ENCODE results near the gene ESYT1.
"Not testable (repeated sequence)": the region's sequence is repeated elsewhere in the genome, so short reads cannot be mapped to it uniquely, and the experiment has no call there.

ESYT1 gene

DNA sequence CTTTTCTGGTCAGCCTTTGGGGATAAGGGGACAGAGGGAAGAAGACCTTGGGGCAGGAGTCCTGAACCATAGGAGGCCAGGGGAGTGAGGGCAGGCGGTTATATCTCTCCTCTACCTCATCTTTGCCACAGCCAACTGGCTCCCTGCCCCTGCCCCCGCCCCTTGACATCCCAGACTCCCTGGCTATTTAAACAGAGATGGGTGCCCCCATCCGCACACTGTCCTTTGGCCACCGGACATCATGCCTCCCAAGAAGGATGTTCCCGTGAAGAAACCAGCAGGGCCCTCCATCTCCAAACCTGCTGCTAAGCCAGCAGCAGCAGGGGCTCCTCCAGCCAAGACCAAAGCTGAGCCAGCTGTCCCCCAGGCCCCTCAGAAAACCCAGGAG lies 25.6 kb downstream of the ESYT1 start:
- TF ChIP-seq, protein P1, sequence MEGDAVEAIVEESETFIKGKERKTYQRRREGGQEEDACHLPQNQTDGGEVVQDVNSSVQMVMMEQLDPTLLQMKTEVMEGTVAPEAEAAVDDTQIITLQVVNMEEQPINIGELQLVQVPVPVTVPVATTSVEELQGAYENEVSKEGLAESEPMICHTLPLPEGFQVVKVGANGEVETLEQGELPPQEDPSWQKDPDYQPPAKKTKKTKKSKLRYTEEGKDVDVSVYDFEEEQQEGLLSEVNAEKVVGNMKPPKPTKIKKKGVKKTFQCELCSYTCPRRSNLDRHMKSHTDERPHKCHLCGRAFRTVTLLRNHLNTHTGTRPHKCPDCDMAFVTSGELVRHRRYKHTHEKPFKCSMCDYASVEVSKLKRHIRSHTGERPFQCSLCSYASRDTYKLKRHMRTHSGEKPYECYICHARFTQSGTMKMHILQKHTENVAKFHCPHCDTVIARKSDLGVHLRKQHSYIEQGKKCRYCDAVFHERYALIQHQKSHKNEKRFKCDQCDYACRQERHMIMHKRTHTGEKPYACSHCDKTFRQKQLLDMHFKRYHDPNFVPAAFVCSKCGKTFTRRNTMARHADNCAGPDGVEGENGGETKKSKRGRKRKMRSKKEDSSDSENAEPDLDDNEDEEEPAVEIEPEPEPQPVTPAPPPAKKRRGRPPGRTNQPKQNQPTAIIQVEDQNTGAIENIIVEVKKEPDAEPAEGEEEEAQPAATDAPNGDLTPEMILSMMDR (IDR thresholded peaks at IDR 0.05; ENCODE audit: borderline replicate concordance, control extremely low read depth, extremely low read depth, insufficient read depth, missing control alignments): no peak
- in situ Hi-C loops (cut with MboI; ENCODE audit: low sequenced_read_pairs, unreplicated experiment): no loop called here
- no peak for DNase-seq (ENCODE audit: low spot score)

DNA sequence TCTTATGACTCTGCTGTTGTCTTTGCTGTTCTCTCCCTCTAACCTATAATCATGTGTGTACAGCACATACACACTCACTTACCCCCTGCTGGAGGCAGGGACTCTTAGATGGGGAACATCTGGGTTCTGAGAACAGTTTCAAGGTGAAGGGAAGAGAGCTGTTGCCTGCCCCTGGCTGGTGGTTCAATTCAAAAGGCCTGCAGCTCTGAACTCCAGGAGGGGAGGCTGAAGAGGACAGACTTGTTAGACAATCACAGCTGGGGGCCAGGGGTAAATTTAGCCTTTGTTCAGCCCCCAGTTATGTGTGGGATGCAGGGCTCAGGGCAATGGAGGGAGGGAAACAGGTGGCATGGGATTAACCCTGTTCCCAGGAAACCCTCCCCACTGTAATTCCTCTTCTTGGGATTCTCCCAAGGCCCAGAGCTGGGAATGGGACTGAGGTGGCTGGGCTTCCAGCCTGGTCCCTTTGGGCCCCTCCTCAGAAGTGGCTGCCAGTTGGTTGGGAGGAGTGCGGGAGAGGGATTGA lies 26.2 kb downstream of the ESYT1 start:
- in situ Hi-C loops (cut with MboI; ENCODE audit: low sequenced_read_pairs, unreplicated experiment): no loop called here
- TF ChIP-seq, protein P1 (IDR thresholded peaks at IDR 0.05; ENCODE audit: borderline replicate concordance, control extremely low read depth, extremely low read depth, insufficient read depth, missing control alignments): no peak
- DNase-seq (ENCODE audit: low spot score): no peak

DNA sequence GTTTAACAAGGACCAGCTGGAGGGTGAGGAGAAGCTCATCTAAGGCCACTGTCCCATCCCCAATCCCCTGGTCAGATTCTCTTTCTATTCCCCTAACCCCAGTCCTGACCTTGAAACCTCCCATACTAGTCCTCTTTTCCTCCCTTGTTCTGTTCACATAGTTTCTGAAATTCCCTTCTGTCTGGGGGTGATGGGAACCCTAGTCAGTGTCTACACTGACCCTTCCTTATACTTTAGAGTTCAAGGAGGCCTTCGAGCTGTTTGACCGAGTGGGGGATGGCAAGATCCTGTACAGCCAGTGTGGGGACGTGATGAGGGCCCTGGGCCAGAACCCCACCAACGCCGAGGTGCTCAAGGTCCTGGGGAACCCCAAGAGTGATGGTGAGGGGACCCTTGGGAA lies 26.8 kb downstream of the ESYT1 start:
- TF ChIP-seq, protein P1 (IDR thresholded peaks at IDR 0.05; ENCODE audit: borderline replicate concordance, control extremely low read depth, extremely low read depth, insufficient read depth, missing control alignments): no peak
- no peak for DNase-seq (ENCODE audit: low spot score)
- in situ Hi-C loops (cut with MboI; ENCODE audit: low sequenced_read_pairs, unreplicated experiment): no loop called here

DNA sequence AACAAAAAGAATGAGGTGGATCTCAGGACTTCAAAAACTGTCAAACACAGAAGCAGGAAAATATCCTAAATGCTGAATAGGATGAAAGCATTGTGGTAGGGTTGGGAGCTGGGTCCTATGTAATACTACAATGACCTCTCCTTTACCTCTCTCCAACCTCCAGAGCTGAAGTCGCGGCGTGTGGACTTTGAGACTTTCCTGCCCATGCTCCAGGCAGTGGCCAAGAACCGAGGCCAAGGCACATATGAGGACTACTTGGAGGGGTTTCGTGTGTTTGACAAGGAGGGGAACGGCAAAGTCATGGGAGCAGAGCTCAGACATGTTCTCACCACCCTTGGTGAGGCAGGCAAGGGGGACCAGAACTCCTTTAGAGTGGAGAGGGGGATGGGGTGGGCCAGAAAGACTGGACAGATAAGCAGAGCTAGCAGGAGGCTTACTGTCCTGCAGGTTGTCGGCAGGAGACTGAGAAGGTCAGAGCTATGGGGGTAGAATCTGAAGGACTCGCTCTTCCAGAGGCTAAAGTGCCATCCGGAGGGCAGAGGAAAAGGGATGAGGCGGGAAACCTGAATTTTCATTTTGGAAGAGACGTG lies 27.3 kb downstream of the ESYT1 start:
- in situ Hi-C loops (cut with MboI; ENCODE audit: low sequenced_read_pairs, unreplicated experiment): no loop called here
- no peak for DNase-seq (ENCODE audit: low spot score)
- TF ChIP-seq, protein P1 (IDR thresholded peaks at IDR 0.05; ENCODE audit: borderline replicate concordance, control extremely low read depth, extremely low read depth, insufficient read depth, missing control alignments): no peak

DNA sequence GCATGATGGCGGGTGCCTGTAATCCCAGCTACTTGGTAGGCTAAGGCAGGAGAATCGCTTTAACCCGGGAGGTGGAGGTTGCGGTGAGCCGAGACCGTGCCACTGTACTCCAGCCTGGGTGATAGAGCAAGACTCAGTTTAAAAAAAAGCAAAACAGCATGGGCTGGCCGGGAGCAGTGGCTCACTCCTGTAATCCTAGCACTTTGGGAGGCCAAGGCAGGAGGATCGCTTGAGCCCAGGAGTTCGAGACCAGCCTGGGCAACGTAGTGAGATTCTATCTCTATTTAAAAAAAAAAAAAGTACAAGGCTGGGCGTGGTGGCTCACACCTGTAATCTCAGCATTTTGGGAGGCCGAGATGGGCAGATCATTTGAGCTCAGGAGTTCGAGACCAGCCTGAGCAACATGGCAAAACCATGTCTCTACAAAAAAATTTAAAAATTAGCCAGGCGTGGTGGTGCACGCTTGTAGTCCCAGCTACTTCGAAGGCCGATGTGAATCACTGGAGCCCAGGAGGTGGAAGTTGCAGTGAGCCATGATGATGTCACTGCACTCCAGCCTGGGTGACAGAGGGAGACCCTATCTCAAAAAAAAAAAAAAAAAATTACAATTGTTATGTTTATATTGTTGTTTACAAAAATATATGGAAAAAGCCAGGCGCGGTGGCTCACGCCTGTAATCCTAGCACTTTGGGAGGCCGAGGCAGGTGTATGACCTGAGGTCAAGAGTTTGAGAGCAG lies 28.6 kb downstream of the ESYT1 start:
- in situ Hi-C loops (cut with MboI; ENCODE audit: low sequenced_read_pairs, unreplicated experiment); DNase-seq (ENCODE audit: low spot score): not testable (repeated sequence)

DNA sequence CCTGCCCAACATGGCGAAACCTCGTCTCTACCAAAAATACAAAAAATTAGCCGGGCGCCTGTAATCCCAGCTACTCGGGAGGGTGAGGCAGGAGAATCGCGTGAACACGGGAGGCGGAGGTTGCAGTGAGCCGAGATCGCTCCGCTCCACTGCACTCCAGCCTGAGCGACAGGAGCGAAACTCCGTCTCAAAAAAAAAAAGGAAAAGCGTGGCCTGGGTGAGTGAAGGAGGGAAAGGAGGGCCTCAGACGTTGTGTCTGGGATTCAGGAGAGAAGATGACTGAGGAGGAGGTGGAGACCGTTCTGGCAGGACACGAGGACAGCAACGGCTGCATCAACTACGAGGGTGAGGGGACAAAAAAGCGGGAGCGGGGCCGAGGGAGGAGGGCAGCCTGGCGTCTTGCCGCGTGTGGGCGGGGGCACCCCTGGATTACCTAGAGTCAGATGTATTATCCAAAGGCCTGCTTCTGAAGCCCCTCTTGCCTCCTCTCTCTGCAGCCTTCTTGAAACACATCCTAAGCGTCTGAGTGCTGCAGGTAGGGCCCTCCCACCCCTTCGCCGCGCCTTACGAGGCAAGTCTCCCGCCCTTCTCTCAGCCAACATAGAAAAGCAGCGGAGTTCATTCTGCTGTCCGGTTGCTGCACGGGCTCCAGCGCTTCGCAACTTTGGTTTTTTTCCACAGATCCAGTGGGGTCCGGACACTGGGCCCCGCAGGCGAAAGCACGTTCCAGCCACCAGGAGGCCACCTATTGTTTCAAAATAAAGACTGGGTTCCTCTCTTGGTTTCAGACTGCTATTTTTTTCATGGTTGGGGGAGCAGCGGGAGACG lies 29.3 kb downstream of the ESYT1 start:
- TF ChIP-seq, protein P1 (IDR thresholded peaks at IDR 0.05; ENCODE audit: borderline replicate concordance, control extremely low read depth, extremely low read depth, insufficient read depth, missing control alignments): peak; percentile 39
- DNase-seq (ENCODE audit: low spot score): peak; percentile 85
- in situ Hi-C loops (cut with MboI; ENCODE audit: low sequenced_read_pairs, unreplicated experiment): no loop called here

Measured in GM13976 (cell line).